HG02678 (cell line): Measurements from ENCODE around the gene HSPBP1.

ENCODE experiments used
- ATAC-seq: cut with Tn5 transposase; IDR thresholded peaks from one replicate; pipeline ENCODE4 v1.9.1; 2021; ENCODE audit warnings: mild to moderate bottlenecking, moderate library complexity; ENCODE audit not compliant: unreplicated experiment

Gene HSPBP1

GRCh38 chr19:55275851-55276719 is 3.8 kb downstream of the HSPBP1 start:
- ATAC-seq = peak; percentile 53

GRCh38 chr19:55273978-55274707 is 5.8 kb downstream of the HSPBP1 start:
- no peak for ATAC-seq

- no peak for ATAC-seq
Measured at GRCh38 chr19:55272142-55272541, 7.8 kb downstream of the HSPBP1 start.

- ATAC-seq = no peak
Measured at GRCh38 chr19:55270172-55270942, 9.6 kb downstream of the HSPBP1 start.

GRCh38 chr19:55269299-55269698 is 10.6 kb downstream of the HSPBP1 start:
- ATAC-seq = no peak

- no peak for ATAC-seq
Measured at GRCh38 chr19:55266840-55267239, 13.1 kb downstream of the HSPBP1 start.

GRCh38 chr19:55266404-55266803 is 13.5 kb downstream of the HSPBP1 start:
- ATAC-seq = no peak

GRCh38 chr19:55265723-55266386 is 14.1 kb downstream of the HSPBP1 start:
- ATAC-seq = no peak

- no peak for ATAC-seq
Measured at GRCh38 chr19:55265173-55265572, 14.7 kb downstream of the HSPBP1 start.

GRCh38 chr19:55264531-55264930 is 15.4 kb downstream of the HSPBP1 start:
- no peak for ATAC-seq

- no peak for ATAC-seq
Measured at GRCh38 chr19:55262359-55262758, 17.6 kb downstream of the HSPBP1 start.

- no peak for ATAC-seq
Measured at GRCh38 chr19:55261671-55262126, 18.2 kb downstream of the HSPBP1 start.

GRCh38 chr19:55259540-55260210 is 20.2 kb downstream of the HSPBP1 start:
- no peak for ATAC-seq

GRCh38 chr19:55258828-55259539 is 20.9 kb downstream of the HSPBP1 start, which contains the start of gene PPP6R1:
Gene PPP6R1, minus strand, starts transcription at chr19:55259017. Its CDS starts 11,914 bp downstream, at chr19:55247103.
- ATAC-seq = peak; percentile 67

- ATAC-seq = peak; percentile 16
Measured at GRCh38 chr19:55258476-55258827, 21.5 kb downstream of the HSPBP1 start.

- no peak for ATAC-seq
Measured at GRCh38 chr19:55257461-55258420, 22.2 kb downstream of the HSPBP1 start.

GRCh38 chr19:55256562-55257460 is 23.1 kb downstream of the HSPBP1 start:
- ATAC-seq = no peak
